ENCODE data around the gene MMRN1. TPM values are rescaled to one million over a fixed set of nuclear protein-coding genes. Genes with fewer than 3 reads are reported as not detected.

MMRN1 gene
- total RNA-seq, 1 experiment from 2014 or later: not detected

DNA sequence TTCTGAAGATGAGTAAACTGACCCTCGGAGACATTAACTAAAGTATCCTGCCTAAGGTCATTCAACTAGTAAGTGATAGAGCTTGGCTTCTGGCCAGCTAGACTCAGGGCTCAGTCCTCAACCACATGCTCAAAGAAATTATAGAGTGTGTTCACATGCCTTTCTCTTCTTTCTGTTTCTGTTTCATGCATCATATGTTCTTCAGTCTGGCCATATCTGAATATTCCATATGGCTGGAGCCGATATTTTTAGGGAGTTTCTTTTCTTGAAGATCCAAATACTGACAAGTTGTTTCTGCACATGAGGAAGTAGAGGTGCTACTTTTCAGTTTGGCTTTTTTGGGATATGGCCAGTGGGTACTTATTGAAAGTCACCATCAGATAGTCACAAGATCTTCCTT lies 44.9 kb downstream of the MMRN1 start:
- Mint-ChIP-seq H3K27ac (ENCODE audit: unreplicated experiment) (no peak overlapping the region), H3K4me3 (ENCODE audit: unreplicated experiment) (no peak overlapping the region), H3K27me3 (ENCODE audit: insufficient read depth, unreplicated experiment) (no peaks in the 10 kb centered on the region), H3K36me3 (ENCODE audit: insufficient read depth, unreplicated experiment) (no peaks in the 10 kb centered on the region), H3K4me1 (ENCODE audit: low read depth, unreplicated experiment) (no peaks in the 10 kb centered on the region), H3K9me3 (ENCODE audit: unreplicated experiment) (no peaks in the 10 kb centered on the region)
- no peaks in the 10 kb centered on the region for H3K4me1 ChIP-seq
- TF ChIP-seq, protein P1, sequence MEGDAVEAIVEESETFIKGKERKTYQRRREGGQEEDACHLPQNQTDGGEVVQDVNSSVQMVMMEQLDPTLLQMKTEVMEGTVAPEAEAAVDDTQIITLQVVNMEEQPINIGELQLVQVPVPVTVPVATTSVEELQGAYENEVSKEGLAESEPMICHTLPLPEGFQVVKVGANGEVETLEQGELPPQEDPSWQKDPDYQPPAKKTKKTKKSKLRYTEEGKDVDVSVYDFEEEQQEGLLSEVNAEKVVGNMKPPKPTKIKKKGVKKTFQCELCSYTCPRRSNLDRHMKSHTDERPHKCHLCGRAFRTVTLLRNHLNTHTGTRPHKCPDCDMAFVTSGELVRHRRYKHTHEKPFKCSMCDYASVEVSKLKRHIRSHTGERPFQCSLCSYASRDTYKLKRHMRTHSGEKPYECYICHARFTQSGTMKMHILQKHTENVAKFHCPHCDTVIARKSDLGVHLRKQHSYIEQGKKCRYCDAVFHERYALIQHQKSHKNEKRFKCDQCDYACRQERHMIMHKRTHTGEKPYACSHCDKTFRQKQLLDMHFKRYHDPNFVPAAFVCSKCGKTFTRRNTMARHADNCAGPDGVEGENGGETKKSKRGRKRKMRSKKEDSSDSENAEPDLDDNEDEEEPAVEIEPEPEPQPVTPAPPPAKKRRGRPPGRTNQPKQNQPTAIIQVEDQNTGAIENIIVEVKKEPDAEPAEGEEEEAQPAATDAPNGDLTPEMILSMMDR (IDR thresholded peaks at IDR 0.05; ENCODE audit: insufficient read depth in 1 of 2, low read depth in 1 of 2, low read length in 1 of 2, severe bottlenecking in 1 of 2, unreplicated experiment in 1 of 2): no peak
- no TSS peak for BruUV-seq (replicated peaks)
- H3K27me3 ChIP-seq (replicated peaks; ENCODE audit: control insufficient read depth, insufficient read depth, low read length): no peaks in the 10 kb centered on the region
- H3K4me3 ChIP-seq (ENCODE audit: low read depth, low read length): no peak overlapping the region
- no peaks in the 10 kb centered on the region for H3K36me3 ChIP-seq (ENCODE audit: control insufficient read depth, insufficient read depth, low read length)
- no peaks in the 10 kb centered on the region for H3K9me3 ChIP-seq
- DNase-seq: no peak
- POLR2A ChIA-PET: no interaction called here
- intact Hi-C loops (cut with micrococcal nuclease; ENCODE audit: unreplicated experiment): no loop called here
- CTCF ChIA-PET: no interaction called here

DNA sequence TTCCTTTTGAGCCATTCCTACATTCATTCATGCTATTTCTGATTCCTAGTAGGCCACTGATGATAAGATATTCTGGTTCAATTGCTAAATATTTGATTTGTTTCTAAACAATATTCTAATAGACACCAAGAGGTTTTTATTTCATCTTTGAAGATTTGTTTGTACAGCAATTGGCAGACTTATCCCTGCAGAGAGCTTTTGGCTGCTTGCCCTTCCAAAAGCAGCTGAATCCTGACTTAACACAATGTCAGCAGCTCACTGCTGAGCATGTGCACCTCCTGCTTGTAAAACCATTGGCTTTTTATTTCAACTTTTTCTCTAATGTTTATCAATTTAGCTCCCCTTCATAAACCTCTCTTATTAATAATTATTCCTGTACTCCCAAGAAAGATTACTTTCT lies 45.3 kb downstream of the MMRN1 start:
- no TSS peak for BruUV-seq (replicated peaks)
- H3K4me1 Mint-ChIP-seq (ENCODE audit: low read depth, unreplicated experiment): no peaks in the 10 kb centered on the region
- CTCF ChIA-PET: interaction anchor here (0.7 kb wide), 1 partner anchor 91 kb away, joined by 3 read pairs; no protein-coding TSS in a partner anchor
- H3K4me3 Mint-ChIP-seq (ENCODE audit: unreplicated experiment): no peak overlapping the region
- no peak for DNase-seq
- intact Hi-C loops (cut with micrococcal nuclease; ENCODE audit: unreplicated experiment): no loop called here
- H3K9me3 Mint-ChIP-seq (ENCODE audit: unreplicated experiment): no peaks in the 10 kb centered on the region
- H3K27ac Mint-ChIP-seq (ENCODE audit: unreplicated experiment): no peak overlapping the region
- H3K36me3 Mint-ChIP-seq (ENCODE audit: insufficient read depth, unreplicated experiment): no peaks in the 10 kb centered on the region
- H3K4me3 ChIP-seq (ENCODE audit: low read depth, low read length): no peak overlapping the region
- H3K27me3 ChIP-seq (replicated peaks; ENCODE audit: control insufficient read depth, insufficient read depth, low read length): no peaks in the 10 kb centered on the region
- H3K9me3 ChIP-seq: no peaks in the 10 kb centered on the region
- H3K36me3 ChIP-seq (ENCODE audit: control insufficient read depth, insufficient read depth, low read length): no peaks in the 10 kb centered on the region
- POLR2A ChIA-PET: no interaction called here
- no peaks in the 10 kb centered on the region for H3K4me1 ChIP-seq
- H3K27me3 Mint-ChIP-seq (ENCODE audit: insufficient read depth, unreplicated experiment): no peaks in the 10 kb centered on the region
- TF ChIP-seq, protein P1 (IDR thresholded peaks at IDR 0.05; ENCODE audit: insufficient read depth in 1 of 2, low read depth in 1 of 2, low read length in 1 of 2, severe bottlenecking in 1 of 2, unreplicated experiment in 1 of 2): no peak

DNA sequence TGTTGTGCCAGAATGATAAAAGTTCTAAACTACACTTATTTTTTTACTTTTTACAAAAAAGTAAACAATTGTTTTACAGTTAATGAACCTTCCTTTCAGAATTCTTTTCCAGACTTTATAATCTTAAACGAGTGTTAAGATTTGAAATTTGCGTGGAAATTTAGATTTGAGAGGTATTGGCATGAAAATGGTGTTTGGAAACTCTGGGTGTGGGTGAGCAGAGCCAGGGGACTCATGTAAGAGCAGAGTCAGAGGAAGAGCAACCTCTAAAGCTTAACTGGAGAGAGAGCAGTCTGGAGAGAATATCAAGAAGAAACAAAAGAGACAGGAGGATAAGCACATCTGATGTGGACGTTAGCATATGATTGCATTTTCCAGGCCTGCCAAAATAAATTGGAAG lies 48.2 kb downstream of the MMRN1 start:
- H3K27me3 ChIP-seq (replicated peaks; ENCODE audit: control insufficient read depth, insufficient read depth, low read length): no peaks in the 10 kb centered on the region
- no peak overlapping the region for H3K4me3 ChIP-seq (ENCODE audit: low read depth, low read length)
- ChIA-PET CTCF (no interaction called here), POLR2A (no interaction called here)
- H3K27me3 Mint-ChIP-seq (ENCODE audit: insufficient read depth, unreplicated experiment): no peaks in the 10 kb centered on the region
- H3K9me3 ChIP-seq: no peaks in the 10 kb centered on the region
- H3K4me1 Mint-ChIP-seq (ENCODE audit: low read depth, unreplicated experiment): no peaks in the 10 kb centered on the region
- DNase-seq: no peak
- no peaks in the 10 kb centered on the region for H3K36me3 Mint-ChIP-seq (ENCODE audit: insufficient read depth, unreplicated experiment)
- H3K4me1 ChIP-seq: no peaks in the 10 kb centered on the region
- no peaks in the 10 kb centered on the region for H3K9me3 Mint-ChIP-seq (ENCODE audit: unreplicated experiment)
- TF ChIP-seq, protein P1 (IDR thresholded peaks at IDR 0.05; ENCODE audit: insufficient read depth in 1 of 2, low read depth in 1 of 2, low read length in 1 of 2, severe bottlenecking in 1 of 2, unreplicated experiment in 1 of 2): no peak
- no TSS peak for BruUV-seq (replicated peaks)
- intact Hi-C loops (cut with micrococcal nuclease; ENCODE audit: unreplicated experiment): no loop called here
- no peak overlapping the region for H3K4me3 Mint-ChIP-seq (ENCODE audit: unreplicated experiment)
- no peaks in the 10 kb centered on the region for H3K36me3 ChIP-seq (ENCODE audit: control insufficient read depth, insufficient read depth, low read length)
- H3K27ac Mint-ChIP-seq (ENCODE audit: unreplicated experiment): no peak overlapping the region

Measured in Caco-2 (cell line).